HG02588 (cell line): ENCODE results near the gene SLC6A9.

Experiments
- ATAC-seq: cut with Tn5 transposase; IDR thresholded peaks from one replicate; pipeline ENCODE4 v1.9.1; 2021; ENCODE audit warnings: mild to moderate bottlenecking, moderate library complexity; ENCODE audit not compliant: unreplicated experiment

The SLC6A9 gene

GRCh38 chr1:44031252-44032169, at the start of gene SLC6A9:
Gene SLC6A9 (minus strand): TSS chr1:44031462. CDS start chr1:44024277, 7,185 bp downstream.
- ATAC-seq: no peak

GRCh38 chr1:44079566-44079965, 48.3 kb upstream of the SLC6A9 start:
- ATAC-seq: no peak

- ATAC-seq: no peak
These were observed 46.8 kb upstream of the SLC6A9 start for GRCh38 chr1:44078104-44078503.

- no peak for ATAC-seq
These were observed 46.2 kb upstream of the SLC6A9 start for GRCh38 chr1:44077421-44077820.

- no peak for ATAC-seq
These were observed 44.8 kb upstream of the SLC6A9 start for GRCh38 chr1:44076066-44076465.

GRCh38 chr1:44074415-44074814, 43.2 kb upstream of the SLC6A9 start:
- ATAC-seq: no peak

GRCh38 chr1:44073528-44073927, 42.3 kb upstream of the SLC6A9 start:
- ATAC-seq: no peak

GRCh38 chr1:44072821-44073220, 41.6 kb upstream of the SLC6A9 start:
- ATAC-seq: no peak

- no peak for ATAC-seq
These were observed 40.9 kb upstream of the SLC6A9 start for GRCh38 chr1:44072204-44072603.

GRCh38 chr1:44071461-44071860, 40.2 kb upstream of the SLC6A9 start:
- ATAC-seq: no peak

GRCh38 chr1:44068442-44068921, 37.2 kb upstream of the SLC6A9 start:
- no peak for ATAC-seq

- ATAC-seq: no peak
These were observed 36.3 kb upstream of the SLC6A9 start for GRCh38 chr1:44067266-44068250.

GRCh38 chr1:44062656-44063179, 31.5 kb upstream of the SLC6A9 start:
- no peak for ATAC-seq

GRCh38 chr1:44061857-44062256, 30.6 kb upstream of the SLC6A9 start:
- ATAC-seq: no peak

- no peak for ATAC-seq
These were observed 29.6 kb upstream of the SLC6A9 start for GRCh38 chr1:44060830-44061267.

GRCh38 chr1:44059664-44060355, 28.5 kb upstream of the SLC6A9 start:
- no peak for ATAC-seq

GRCh38 chr1:44059212-44059611, 27.9 kb upstream of the SLC6A9 start:
- no peak for ATAC-seq

- no peak for ATAC-seq
These were observed 26.0 kb upstream of the SLC6A9 start for GRCh38 chr1:44057293-44057692.

- no peak for ATAC-seq
These were observed 22.1 kb upstream of the SLC6A9 start for GRCh38 chr1:44053394-44053793.

- ATAC-seq: no peak
These were observed 19.0 kb upstream of the SLC6A9 start for GRCh38 chr1:44050261-44050660.
